Measurements from ENCODE around the gene ZNF777.

The ZNF777 gene

DNA sequence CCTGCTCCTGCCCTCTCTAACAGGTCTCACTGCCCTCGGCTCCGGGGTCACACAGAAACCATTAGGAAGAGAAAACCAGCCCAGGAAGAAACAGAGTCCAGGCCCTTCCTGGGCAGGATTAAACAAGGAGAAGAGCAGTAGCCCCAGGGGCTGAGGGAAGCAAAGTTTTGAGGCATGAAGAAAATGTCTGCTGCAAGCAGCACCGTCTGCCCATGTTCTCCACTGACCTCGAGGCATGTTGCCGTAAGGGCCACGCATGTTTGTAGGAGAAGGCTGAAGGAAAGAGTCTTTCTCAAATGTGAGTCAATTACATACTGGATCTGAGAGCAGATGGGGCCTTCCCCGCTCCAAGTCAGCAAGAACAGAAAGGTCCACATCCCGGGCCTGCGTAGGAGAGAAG, 32.5 kb upstream of the ZNF777 start:
- POLR2A ChIA-PET, result no interaction called here
- CTCF ChIA-PET, result no interaction called here
- Histone ChIP-seq H3K4me1 (ENCODE audit: control insufficient read depth, insufficient read depth, low read length) (0 out of 2 replicates have a peak, but pooled peaks cover 3% of the 10 kb centered on the region), H3K27ac (ENCODE audit: extremely low read depth, low read depth, low read length) (no peak overlapping the region), H3K36me3 (ENCODE audit: control insufficient read depth in 2 of 2, insufficient read depth in 1 of 2, low read length in 2 of 2) (peaks cover 7 to 75% of the 10 kb centered on the region in 2 experiments; a peak in 2 of 3 replicates), H3K9me3 (ENCODE audit: control insufficient read depth, insufficient read depth, low read depth, low read length) (no peaks in the 10 kb centered on the region), H3K4me3 (ENCODE audit: low read depth, low read length) (no peak overlapping the region)
- no peak for TF ChIP-seq ZNF639 (tag by site-specific recombination; IDR thresholded peaks at IDR 0.05)
- TF ChIP-seq, protein P1, sequence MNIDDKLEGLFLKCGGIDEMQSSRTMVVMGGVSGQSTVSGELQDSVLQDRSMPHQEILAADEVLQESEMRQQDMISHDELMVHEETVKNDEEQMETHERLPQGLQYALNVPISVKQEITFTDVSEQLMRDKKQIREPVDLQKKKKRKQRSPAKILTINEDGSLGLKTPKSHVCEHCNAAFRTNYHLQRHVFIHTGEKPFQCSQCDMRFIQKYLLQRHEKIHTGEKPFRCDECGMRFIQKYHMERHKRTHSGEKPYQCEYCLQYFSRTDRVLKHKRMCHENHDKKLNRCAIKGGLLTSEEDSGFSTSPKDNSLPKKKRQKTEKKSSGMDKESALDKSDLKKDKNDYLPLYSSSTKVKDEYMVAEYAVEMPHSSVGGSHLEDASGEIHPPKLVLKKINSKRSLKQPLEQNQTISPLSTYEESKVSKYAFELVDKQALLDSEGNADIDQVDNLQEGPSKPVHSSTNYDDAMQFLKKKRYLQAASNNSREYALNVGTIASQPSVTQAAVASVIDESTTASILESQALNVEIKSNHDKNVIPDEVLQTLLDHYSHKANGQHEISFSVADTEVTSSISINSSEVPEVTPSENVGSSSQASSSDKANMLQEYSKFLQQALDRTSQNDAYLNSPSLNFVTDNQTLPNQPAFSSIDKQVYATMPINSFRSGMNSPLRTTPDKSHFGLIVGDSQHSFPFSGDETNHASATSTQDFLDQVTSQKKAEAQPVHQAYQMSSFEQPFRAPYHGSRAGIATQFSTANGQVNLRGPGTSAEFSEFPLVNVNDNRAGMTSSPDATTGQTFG (tag by site-specific recombination; IDR thresholded peaks at IDR 0.05; ENCODE audit: borderline replicate concordance), result no peak
- TF ChIP-seq ZNF558 (tag by site-specific recombination; IDR thresholded peaks at IDR 0.05), result no peak
- no peak for TF ChIP-seq PRDM10 (tag by site-specific recombination; IDR thresholded peaks at IDR 0.05)
- TF ChIP-seq, protein P2, sequence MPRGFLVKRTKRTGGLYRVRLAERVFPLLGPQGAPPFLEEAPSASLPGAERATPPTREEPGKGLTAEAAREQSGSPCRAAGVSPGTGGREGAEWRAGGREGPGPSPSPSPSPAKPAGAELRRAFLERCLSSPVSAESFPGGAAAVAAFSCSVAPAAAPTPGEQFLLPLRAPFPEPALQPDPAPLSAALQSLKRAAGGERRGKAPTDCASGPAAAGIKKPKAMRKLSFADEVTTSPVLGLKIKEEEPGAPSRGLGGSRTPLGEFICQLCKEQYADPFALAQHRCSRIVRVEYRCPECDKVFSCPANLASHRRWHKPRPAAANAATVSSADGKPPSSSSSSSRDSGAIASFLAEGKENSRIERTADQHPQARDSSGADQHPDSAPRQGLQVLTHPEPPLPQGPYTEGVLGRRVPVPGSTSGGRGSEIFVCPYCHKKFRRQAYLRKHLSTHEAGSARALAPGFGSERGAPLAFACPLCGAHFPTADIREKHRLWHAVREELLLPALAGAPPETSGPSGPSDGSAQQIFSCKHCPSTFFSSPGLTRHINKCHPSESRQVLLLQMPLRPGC (tag by site-specific recombination; IDR thresholded peaks at IDR 0.05), result no peak
- TF ChIP-seq, protein P3, sequence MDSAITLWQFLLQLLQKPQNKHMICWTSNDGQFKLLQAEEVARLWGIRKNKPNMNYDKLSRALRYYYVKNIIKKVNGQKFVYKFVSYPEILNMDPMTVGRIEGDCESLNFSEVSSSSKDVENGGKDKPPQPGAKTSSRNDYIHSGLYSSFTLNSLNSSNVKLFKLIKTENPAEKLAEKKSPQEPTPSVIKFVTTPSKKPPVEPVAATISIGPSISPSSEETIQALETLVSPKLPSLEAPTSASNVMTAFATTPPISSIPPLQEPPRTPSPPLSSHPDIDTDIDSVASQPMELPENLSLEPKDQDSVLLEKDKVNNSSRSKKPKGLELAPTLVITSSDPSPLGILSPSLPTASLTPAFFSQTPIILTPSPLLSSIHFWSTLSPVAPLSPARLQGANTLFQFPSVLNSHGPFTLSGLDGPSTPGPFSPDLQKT (IDR thresholded peaks at IDR 0.05; ENCODE audit: borderline replicate concordance, low read depth, low read length), result no peak
- TF ChIP-seq ZNF561 (tag by site-specific recombination; IDR thresholded peaks at IDR 0.05; ENCODE audit: borderline replicate concordance), result no peak
- TF ChIP-seq ZBTB17 (tag by site-specific recombination; IDR thresholded peaks at IDR 0.05), result no peak
- no peak for TF ChIP-seq ZBTB44 (tag by site-specific recombination; IDR thresholded peaks at IDR 0.05)
- TF ChIP-seq ZNF837 (tag by site-specific recombination; IDR thresholded peaks at IDR 0.05), result no peak
- TF ChIP-seq ZNF658 (tag by site-specific recombination; IDR thresholded peaks at IDR 0.05), result no peak
- TF ChIP-seq, protein P4, sequence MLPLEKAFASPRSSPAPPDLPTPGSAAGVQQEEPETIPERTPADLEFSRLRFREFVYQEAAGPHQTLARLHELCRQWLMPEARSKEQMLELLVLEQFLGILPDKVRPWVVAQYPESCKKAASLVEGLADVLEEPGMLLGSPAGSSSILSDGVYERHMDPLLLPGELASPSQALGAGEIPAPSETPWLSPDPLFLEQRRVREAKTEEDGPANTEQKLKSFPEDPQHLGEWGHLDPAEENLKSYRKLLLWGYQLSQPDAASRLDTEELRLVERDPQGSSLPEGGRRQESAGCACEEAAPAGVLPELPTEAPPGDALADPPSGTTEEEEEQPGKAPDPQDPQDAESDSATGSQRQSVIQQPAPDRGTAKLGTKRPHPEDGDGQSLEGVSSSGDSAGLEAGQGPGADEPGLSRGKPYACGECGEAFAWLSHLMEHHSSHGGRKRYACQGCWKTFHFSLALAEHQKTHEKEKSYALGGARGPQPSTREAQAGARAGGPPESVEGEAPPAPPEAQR (tag by site-specific recombination; IDR thresholded peaks at IDR 0.05), result no peak
- TF ChIP-seq ZNF843 (tag by site-specific recombination; IDR thresholded peaks at IDR 0.05), result no peak
- no peak for TF ChIP-seq PRDM1 (tag by site-specific recombination; IDR thresholded peaks at IDR 0.05)
- no peak for TF ChIP-seq ZFP37 (tag by site-specific recombination; IDR thresholded peaks at IDR 0.05)
- TF ChIP-seq ZSCAN16 (tag by site-specific recombination; IDR thresholded peaks at IDR 0.05), result no peak
